Measurements from ENCODE around the gene TXNDC15.

DNA sequence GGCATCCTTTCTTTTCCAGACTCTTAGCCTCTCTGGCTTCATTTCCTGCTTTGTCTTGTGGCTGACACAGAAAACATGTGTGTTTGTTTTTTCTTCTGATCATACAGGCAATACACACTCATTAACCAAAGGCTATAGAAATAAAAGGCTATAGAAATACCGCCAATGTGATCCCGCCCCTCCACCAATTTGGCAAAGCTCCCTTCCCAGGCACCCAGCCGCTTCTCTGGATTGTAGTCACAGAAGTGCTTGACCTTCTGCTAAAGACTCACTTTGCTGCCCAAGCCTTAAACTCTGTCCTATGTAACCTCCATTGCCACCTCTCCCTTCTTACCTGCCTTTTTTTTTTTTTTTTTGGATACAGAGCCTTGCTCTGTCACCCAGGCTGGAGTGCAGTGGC, 5.3 kb downstream of the TXNDC15 start:
- TF ChIP-seq CTCF (conservative IDR thresholded peaks at IDR 0.05) (no peak), ZFX (IDR thresholded peaks at IDR 0.05) (no peak)
